Activated effector memory CD4-positive, alpha-beta T cell treated with anti-CD3 and anti-CD28 coated beads, Interleukin-2, amount 50 U/mL, for 16 hours (primary cell): Measurements from ENCODE around the gene GAL3ST2.
A peak's percentile ranks its signal among the peaks of the same experiment; 100 is the strongest.
"Not testable (repeated sequence)": the region's sequence is repeated elsewhere in the genome, so short reads cannot be mapped to it uniquely, and the experiment has no call there.

Experiments
- DNase-seq: peaks from one replicate; pipeline ENCODE4 v3.0.0-alpha.2; 2020

Gene GAL3ST2

GRCh38 chr2:241821460-241822263, 45.0 kb downstream of the GAL3ST2 start:
- DNase-seq, result no peak

DNA sequence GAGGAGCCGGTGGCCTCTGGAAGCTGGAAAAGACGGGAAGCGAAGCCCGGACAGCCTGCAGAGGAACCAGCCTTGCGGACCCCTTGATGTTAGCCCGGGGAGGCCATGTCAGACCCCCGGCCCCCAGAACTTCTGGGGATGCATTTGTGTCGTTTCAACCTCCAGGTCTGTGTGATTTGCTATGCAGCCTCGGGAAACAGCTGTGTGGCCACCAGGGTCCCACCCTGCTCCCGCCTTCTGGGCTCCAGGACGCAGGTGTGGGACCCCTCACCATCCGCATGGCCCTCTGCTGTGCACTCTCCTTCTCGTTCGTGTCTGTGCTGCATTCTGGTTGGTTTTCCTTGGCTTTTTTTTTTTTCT, 45.6 kb downstream of the GAL3ST2 start:
- no peak for DNase-seq

GRCh38 chr2:241823531-241824437, 47.2 kb downstream of the GAL3ST2 start:
- peak; percentile 54 for DNase-seq

DNA sequence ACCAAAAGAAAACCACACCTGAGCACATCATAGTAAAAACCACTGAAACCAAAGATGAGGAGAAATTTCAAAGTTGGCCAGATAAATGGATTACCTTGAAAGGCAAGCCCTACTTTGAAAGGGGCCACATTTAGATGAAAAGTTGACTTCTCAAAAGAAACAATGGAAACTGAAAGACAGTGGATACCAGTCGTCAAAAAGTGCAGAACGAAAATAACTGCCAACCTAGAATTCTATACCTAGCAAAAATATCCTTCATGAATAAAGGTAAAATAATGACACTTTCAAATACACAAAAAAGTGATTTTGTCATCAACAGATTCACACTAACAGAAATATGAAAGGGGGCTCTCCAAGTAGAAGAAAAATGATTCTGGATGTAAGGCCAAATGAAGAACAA, 50.8 kb downstream of the GAL3ST2 start:
- DNase-seq, result no peak

DNA sequence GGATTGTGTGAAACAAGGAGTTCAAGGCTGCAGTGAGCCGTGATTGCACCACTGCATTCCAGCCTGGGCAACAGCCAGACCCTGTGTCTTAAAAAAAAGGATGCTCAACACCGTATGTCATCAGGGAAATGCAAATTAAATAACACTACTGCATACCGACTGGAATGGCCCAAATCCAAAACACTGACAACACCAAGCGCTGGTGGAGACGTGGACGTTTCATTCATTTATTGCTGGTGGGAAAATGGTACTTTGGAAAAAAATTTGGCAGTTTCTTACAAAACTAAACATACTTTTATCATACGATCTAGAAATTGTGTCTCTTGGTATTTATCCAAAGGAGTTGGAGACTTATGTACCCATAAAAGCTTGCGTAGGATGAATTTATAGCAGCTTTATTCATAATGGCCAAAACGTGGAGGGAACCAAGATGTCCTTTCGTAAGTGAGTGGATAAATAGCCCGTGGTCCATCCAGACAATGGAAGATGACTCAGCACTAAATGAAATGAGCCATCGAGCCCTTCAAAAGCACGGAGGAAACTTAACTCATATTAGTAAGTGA, 56.6 kb downstream of the GAL3ST2 start:
- no peak for DNase-seq

GRCh38 chr2:241833756-241834526, 57.3 kb downstream of the GAL3ST2 start:
- not testable (repeated sequence) for DNase-seq

DNA sequence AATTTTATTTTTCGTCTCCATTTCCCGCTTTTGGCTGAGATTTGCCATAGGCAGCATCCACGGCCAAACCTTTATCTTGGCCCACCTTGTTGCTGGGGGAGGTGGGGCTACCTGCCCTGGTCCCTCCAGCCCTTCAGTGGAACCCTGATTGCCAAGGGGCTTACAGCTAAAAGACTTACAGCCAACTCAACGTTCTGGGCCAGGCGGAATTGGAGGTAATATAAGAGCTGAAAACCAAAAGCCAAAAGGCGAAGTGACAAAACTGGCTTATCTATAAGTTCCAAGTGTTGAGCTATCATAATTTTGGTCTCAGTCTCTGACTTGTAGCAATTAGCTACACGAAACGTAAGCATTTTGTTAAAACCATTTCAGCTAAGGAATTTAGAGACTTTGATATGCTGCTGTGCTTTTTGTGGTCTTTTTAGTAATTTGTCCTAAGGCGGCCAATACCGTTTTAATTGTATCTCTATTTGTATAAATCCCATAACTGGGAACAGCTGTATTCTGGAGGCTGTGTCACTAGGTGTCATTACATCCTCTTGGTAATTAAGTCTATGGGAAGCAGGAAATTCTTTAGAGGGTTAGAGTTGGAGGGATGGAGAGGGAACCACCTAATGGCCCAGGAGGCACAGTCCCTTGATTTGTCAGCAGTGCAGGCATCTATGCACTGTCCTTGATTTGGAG, 58.0 kb downstream of the GAL3ST2 start:
- no peak for DNase-seq

DNA sequence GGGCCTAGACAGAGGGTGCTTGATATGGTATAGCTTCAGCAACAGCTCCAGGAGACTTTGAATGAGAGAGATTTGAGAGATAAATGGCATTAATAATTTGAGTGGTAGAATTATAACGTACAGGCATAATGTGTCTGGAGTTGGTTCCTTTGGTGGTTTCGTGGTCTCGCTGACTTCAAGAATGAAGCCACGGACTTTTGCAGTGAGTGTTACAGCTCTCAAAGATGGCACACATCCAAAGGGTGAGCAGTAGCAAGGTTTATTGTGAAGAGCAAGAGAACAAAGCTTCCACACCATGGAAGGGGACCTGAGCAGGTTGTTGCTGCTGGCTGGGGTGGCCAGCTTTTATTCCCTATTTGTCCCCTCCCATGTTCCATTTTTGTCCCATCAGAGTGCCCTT, 59.0 kb downstream of the GAL3ST2 start:
- no peak for DNase-seq

- no peak for DNase-seq
Observed at GRCh38 chr2:241836292-241836691, 59.7 kb downstream of the GAL3ST2 start.

GRCh38 chr2:241837197-241837965, 60.8 kb downstream of the GAL3ST2 start:
- no peak for DNase-seq

- DNase-seq, result no peak
Observed at GRCh38 chr2:241841181-241842066, 64.8 kb downstream of the GAL3ST2 start.

DNA sequence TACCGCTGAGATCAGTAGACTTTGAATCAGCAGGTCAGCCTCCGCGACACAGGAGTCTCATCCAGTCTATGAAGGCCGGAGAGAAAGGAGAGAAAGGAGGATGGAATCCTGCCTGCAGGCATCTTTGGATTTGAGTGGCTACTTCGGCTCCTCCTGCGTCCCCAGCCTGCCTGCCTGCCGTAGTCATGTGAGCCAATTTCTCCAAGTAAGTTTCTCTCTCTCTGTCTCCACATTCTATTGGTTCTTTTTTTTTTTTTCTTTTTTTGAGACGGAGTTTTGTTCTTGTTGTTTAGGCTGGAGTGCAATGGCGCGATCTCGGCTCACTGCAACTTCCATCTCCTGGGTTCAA, 65.4 kb downstream of the GAL3ST2 start:
- no peak for DNase-seq

- peak; percentile 80 for DNase-seq
Observed at GRCh38 chr2:241842620-241843211, 66.1 kb downstream of the GAL3ST2 start.

DNA sequence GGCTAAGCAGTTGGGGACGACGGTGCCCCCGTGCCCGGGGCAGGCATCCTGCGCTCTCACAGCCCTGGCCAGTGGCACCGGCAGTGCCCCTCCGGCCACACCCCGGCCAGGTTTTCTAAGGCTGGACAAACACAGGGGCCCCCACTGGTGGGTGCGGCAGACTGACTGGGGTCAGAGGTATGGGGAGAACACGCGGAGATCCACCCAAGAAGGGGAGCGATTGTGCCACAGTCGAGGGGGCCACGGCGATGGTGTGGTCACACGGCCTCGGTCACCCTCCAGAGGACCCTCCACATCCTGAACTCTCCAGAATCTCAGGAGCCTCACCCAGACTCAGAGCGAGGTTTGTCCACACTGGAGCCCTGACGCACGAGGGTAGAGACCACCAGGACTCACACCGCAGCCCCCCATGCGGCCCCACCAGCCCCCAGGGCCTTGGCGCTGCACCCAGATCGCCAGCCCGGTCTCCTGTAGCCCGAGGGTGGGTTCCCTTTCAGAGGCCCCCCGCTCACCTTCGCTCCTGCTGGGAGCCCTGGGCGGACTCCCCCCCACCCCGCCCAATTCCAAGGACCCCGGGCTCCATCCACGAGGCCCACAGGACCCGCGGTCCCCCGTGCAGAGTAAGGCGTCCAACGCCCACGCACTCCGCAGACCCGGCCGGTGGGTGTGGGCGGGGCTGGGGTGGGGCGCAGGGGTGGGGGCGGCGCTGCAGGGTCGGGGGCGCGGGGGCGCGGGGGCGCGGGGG, 66.9 kb downstream of the GAL3ST2 start:
- DNase-seq, result no peak

DNA sequence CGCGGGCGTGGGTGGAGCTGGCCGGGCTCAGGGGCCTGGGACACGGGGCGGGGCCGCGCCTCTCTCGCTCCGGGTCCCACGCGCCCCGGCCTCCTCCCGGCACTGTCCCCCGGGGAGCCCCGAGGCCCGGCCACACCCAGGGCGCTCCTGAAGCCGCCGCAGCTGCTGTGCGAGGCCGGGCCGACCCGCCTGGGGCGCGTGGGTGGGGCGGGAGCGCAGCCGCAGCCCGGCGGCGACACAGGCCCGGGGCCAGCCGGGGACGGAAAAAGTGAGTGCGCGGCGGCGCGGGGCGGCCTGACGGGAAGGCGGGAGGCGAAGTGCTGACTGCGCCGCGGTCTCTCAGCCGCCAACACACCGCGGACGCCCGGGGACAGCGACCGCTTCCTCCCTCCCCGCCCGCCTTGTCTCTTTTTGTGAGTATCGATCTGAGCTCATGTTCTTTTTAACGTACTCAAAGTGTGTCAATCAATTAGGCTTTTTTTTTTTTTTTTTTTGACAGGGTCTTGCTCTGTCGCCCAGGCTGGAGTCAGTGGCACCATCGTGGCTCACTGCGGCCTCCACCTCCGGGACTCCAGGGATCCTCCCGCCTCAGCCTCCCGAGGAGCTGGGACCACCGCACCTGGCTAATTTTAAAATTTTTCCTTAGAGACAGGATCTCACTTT, 67.6 kb downstream of the GAL3ST2 start:
- DNase-seq, result peak; percentile 94

GRCh38 chr2:241844831-241845578, 68.4 kb downstream of the GAL3ST2 start:
- DNase-seq, result no peak

- no peak for DNase-seq
Observed at GRCh38 chr2:241846406-241846805, 69.8 kb downstream of the GAL3ST2 start.
